SHP77 (cell line): ENCODE data around the gene JDP2.

ENCODE experiments used
- DNase-seq, 2 experiments: peaks; one replicate each; lab custom pipeline; 2025; lab: John Stamatoyannopoulos, UW

JDP2 gene

DNA sequence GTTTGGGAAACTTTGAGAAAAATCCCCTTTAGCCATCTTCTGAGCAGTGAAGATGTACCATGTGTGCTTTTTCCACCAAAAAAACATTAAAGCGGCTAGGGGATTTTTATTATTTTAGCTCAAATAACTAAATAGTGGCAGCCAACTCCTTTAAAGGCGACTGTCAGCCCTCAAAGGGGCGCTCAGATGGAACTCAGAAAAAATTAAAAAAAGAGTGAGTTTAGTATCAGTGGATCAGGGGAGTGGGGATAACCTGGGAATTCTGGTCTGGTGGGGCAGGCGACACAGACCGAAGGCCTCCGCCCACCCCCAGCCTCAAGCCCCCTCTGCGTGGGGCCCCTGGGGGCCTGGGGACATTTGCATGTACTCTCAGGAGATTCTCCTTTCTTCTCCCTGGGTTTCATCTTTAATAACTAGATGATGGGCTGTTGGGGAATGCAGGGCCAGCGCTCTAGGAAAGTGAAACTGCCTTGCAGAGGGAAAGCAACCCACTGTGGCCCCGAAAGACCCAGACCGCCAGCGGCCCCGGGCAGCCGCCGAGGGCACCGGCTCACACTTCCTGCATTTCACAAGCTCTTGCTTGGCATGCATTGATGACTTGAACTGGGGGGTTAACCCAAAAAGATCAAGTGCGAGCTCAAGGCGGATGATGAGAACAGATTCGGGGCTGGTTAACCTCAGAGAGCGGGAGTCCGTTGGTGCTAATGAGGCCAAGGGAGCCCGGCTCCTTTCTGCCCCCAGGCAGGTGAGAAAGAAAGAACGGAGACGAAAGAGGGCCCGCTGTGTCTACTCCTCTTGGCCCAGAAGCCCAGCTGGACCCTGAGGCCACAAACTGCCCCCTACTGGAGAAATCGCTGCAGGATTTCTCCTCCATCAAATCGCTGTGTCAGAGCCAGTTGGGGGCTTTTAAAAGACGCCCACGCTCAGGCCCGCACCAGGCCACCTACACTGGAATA, 87.1 kb downstream of the JDP2 start:
- DNase-seq = no peak

DNA sequence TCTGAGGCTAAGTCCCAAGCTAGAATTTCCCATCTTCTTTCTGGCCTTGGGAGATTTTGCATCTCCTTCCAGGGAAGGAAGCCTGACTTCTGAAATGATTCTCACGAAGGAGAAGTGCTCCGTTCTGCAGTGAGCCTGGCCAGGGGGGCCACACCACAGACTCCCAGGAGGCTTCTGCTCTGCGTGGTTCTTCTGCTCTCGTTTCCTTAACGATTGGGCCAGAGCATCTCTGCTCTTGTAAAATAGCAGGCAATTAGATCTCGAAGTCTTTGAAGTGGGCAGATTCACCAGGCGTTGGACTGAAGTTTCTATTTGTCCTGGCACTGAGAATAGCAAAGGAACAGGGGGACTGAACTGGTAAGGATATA, 87.8 kb downstream of the JDP2 start:
- DNase-seq = no peak

DNA sequence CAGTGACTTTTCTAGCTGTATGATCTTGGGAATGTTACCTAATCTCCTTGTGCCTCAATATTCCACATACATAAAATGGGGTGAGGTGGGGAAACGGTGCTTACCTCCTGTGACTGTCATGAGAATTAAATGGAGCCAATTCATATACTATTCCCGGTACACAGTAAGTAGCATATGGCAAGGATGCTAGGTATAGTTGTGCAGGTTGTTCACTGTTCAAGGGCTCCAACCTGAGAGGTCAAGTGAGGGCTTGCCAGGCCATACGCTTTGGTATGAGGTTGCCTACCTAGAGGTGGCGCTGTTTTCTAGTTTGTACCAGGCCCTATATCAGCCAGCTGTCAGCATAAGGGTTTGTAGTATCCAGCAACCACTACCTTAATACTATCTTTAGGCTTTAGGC, 90.8 kb downstream of the JDP2 start:
- peak; percentile 7 to 27 for DNase-seq

DNA sequence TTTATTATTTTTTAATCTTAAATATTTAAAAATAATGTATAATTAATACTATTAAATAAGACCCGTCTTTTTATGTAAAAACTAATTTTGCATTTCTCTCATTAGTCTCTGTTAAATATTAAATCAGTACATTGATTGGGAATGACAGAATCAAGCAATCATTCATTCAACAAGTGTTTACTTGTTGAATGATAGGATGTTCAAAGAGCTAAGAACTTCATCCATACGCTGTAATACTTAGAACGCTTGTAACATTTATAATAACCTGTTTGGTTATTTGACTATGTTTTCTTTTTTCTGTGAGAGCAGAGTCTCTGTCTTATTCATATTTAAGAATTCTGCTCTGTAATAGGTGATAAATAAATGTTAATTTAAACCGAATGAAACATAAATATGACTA, 91.6 kb downstream of the JDP2 start:
- DNase-seq = no peak

DNA sequence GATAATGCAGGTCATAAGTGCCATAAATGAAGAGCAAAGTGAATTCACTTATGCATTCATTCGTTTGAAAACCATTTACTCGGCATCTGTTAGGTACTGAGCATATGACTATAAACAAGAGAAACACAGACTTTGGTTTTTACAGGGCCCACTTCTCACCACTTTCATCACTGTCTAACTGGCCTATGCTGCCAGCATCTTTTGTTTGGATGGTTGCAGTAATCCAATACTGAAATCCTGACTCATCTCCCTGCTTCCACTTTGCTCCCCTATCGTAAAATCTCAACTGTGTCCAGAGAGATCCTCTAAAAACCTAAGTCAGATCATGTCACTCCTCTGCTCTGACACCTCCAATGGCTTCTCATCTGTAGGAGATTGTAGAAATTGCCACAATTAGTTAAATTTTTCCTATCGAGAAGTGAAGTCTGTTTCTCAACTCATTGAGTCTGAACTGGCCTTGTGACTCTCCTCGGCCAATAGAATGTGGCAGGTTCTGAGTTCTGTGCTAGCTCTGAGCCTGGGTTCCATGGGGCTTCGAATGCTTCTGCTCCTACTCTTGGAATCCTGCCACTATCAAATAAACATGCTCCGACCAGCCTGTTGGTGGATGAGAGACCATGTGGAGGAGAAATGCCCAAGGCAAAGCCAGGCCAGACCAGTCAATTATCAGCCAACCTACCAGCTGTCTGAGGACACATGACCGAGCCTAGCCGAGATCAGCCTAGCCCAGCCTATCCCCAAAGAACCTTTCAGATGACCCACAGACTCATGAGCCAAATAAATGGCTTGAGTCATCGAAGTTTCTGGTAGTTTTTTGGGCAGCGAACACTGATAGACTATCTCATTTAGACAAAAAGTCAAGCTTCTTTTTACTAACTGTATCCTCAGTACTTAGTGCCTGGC, 92.3 kb downstream of the JDP2 start:
- DNase-seq = no peak

DNA sequence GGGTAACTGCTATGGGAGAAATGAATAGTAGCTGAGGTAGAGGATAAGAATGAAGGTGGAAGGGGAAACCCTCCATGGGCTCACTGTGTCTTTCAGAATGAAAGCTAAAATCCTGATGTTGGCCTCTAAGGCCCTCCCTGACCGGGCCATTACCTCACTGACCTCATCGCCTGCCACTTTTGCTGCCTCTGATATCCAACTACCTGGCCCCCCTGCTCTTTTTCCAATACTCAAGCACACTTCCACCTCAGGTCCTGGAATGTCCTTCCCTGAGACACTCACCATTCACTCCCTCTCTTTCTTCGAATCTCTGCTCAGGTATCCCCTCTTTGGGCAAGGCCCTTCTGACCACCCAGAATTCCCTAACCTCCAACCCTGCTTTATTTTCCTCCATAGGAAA, 93.0 kb downstream of the JDP2 start:
- DNase-seq = no peak

DNA sequence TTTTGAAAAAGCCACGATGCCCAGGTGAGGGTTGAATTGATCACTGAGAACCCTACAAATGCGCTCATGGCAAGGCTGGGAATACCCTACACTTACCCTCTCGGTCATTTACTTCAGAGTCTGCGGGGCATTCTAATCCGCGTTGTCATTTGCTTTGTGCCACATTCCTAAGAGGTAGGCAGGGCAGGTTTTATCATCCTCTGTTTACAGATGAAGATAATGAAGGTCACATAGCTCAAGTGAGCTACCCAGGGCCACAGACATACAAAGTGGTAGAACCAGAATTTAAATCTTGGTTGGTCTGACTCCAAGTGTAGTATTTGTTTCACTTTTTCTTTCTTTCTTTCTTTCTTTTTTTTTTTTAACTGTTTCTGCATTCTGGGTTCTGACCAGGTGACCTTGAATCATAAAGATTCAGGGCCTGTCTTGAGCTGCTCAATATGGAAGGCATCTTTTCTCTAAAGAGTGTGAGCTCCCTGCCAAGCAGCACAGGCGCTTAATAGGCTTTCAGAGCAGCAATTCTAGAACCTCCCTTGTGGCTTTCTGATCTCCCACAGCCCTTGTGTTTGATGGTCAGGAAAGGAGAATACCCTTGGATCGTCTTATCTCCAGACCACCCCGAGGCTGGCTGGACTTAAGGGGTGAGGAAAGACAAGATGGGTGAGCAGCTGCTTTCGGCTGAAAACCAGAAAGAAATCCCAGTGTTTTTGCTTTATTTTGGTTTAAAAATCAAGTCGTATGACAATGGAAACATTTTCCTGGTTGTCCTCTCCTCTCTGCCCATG, 93.8 kb downstream of the JDP2 start:
- DNase-seq = no peak

DNA sequence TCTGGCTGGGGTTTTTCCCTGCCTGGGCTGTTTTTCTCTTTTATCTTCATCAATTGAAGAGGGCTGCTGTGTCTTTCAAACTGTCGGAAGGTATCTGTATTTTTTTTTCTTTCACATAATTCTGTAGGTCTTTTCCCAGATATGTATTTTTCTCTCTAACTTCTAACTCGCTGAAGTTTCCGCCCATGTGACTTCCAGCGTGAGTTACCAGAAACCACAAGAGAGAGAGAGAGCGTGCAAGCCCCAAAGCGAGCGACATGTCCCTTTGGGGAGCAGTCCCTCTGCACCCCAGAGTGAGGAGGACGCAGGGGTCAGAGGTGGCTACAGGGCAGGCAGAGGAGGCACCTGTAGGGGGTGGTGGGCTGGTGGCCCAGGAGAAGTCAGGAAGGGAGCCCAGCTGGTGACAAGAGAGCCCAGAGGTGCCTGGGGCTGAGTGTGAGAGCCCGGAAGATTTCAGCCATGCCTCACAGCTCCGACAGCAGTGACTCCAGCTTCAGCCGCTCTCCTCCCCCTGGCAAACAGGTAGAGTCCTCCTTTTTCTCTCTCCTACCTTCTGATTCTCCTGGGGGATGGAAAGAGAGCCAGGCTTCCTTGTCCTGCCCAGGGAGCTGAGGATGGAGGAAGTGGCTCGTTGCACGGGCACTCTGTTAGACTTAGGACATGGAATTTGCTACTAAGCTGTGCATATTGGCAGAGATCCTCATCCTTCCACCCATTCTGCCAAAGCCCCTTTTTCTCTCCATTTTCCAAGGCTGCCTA, 94.6 kb downstream of the JDP2 start, which contains the start of gene BATF:
BATF (plus strand) TSS at position 246 of the 759 bp plus-strand sequence; CDS start at position 460, 214 bp downstream.
- no peak for DNase-seq

DNA sequence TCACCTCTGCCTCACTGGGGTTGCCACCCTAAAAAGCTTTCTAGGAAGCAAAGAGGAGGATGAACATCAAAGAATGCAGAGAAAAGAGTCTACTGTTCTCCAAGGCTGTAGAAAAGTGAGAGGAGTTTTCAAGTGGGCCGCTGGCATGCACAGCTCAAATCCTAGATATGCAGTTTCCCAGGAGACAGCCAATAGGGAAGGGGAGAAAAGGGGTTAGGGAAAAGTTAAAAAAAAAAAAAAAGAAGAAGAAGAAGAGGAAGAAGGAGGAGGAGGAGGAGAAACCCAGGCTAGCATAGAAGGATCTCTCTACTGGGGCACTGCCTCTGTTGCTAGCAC, 95.1 kb downstream of the JDP2 start:
- no peak for DNase-seq
